T-helper 22 cell (primary cell): ENCODE data around the gene DSE.

Experiments
- DNase-seq: peaks from one replicate; pipeline ENCODE4 v3.0.0-alpha.2; 2020; ENCODE audit warnings: low read depth

Gene DSE

GRCh38 chr6:116476002-116476678, 105.4 kb downstream of the DSE start:
- DNase-seq = no peak

GRCh38 chr6:116482780-116483179, 112.0 kb downstream of the DSE start:
- DNase-seq = no peak

GRCh38 chr6:116483616-116484015, 112.9 kb downstream of the DSE start:
- DNase-seq = no peak

DNA sequence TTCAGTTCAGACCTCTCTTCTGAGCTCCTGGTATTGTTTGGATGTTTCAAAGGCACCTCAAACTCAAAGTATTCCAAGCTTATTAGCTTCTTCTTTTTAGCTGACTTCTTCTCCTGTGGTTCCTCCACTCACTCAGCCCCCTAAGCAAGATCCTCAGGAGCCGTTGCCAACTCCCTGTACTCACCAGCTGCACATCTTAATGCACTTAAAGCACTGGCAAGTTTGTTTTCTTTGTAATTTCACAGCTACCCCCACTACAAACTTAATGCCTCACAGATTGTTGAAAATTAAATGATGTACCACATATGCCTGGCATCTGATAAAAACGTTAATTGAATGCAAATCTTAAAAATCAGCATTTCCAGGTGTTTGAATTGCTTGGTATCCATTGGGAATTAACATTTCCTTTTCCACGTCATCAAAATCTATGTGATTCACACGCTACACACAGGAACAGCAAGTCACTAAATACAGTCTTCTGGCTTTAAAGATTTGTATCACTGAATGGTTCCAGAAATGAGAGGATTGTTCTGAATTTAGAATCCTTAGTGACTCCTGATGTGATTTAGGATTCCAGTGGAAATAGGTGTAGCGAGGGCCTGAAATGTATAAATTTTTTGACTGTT, 114.9 kb downstream of the DSE start:
- no peak for DNase-seq

GRCh38 chr6:116491610-116492330, 121.0 kb downstream of the DSE start:
- DNase-seq = no peak

DNA sequence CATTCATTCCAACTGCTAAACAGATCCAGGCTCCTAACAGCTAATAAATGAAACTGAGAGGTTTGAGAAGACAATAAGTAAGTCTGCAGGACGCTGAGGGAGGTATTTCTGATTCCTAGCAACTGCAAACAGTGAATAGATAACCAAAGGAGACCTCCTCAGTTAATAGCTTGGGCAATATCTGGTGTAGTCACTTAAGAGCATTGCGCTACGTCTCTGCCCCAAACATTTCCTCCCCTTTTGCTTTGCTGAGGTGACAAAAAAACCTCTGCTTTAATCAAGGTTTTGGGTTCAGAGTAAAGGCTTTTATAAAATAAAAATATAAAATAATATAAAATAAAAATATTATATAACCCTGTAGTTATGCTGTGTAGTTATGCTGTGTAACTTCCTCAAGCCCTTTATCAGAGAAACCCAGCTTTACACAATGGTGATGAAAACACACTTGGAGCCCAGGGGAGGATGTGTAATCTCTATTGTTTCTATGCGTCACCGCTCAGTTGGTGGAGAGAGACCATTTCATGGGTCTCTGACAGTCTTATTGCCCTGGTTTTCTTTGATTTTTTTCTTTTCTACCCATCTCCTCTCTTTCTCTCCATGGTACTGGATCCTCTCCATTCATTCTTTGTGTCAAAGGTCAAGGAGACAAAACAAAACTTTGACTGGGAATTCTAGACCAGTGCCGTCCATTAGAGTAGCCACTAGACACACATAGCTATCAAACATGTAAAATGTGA, 121.8 kb downstream of the DSE start:
- no peak for DNase-seq
